ENCODE data around the gene SLC27A3.

DNA sequence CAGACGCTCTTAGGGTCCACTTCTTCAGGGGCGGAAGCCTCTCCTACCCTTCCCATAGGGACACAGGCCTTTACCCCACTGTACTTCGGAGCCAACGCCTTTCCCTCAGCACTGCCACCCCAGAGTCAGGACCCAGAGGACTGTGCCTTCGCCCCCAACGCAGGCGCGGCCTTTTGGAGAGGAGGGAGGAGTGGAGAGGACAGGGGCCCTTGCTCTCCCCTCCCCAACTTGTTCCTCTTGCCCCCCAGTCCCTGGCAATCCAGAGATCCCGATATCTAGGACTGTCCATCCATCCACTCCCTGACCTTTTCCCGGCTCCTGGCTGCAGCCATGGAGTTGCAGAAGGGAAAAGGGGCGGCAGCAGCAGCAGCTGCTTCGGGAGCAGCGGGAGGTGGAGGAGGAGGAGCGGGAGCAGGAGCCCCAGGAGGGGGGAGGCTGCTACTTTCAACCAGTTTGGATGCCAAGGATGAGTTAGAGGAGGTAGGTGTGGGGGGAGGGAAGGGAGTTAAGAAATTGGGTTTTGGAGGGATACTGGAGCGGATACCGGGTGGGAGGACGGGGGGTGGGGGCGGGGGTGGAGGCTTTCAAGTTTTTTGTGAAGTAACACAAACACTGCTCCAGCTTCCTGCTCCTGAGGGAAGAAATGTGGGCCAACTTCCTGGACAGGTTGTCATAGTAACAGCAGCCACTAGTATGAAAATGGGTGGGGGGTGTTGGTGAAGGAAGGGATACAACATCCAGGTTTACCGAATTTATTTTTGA, 46.7 kb upstream of the SLC27A3 start:
- peak; percentile 47; the same call in 1 of the 2 replicates for TF ChIP-seq POLR2A (IDR thresholded peaks at IDR 0.05; ENCODE audit: low read depth, low read length)
- TF ChIP-seq POLR2AphosphoS5 (IDR thresholded peaks at IDR 0.05; ENCODE audit: low read depth, low read length): no peak

Data from GM12892 (cell line).